ENCODE measurements around the gene BNC2. TPM values are rescaled to one million over a fixed set of nuclear protein-coding genes. Genes with fewer than 3 reads are reported as not detected.

The BNC2 gene
- total RNA-seq, 4 donors from 2014 or later = 19.0 to 53.6 (median 25.3) TPM

GRCh38 chr9:16593746-16594145 is 276.7 kb downstream of the BNC2 start:
- no peak for DNase-seq (ENCODE audit: low spot score)
- TF ChIP-seq CTCF (IDR thresholded peaks at IDR 0.05) = no peak
- ATAC-seq (ENCODE audit: low FRiP score) = no peak

GRCh38 chr9:16591092-16591491 is 279.4 kb downstream of the BNC2 start:
- no peak for TF ChIP-seq CTCF (IDR thresholded peaks at IDR 0.05)
- DNase-seq (ENCODE audit: low spot score) = no peak
- ATAC-seq (ENCODE audit: low FRiP score) = peak; percentile 57

- TF ChIP-seq CTCF (IDR thresholded peaks at IDR 0.05) = no peak
- DNase-seq (ENCODE audit: low spot score) = no peak
- ATAC-seq (ENCODE audit: low FRiP score) = no peak
These were observed 284.9 kb downstream of the BNC2 start for GRCh38 chr9:16585591-16585990.

- DNase-seq (ENCODE audit: low spot score) (no peak), ATAC-seq (ENCODE audit: low FRiP score) (no peak)
- TF ChIP-seq CTCF (IDR thresholded peaks at IDR 0.05) = no peak
These were observed 290.5 kb downstream of the BNC2 start for GRCh38 chr9:16579872-16580432.

GRCh38 chr9:16575986-16576245 is 294.6 kb downstream of the BNC2 start:
- DNase-seq (ENCODE audit: low spot score) (no peak), ATAC-seq (ENCODE audit: low FRiP score) (no peak)
- TF ChIP-seq CTCF (IDR thresholded peaks at IDR 0.05) = no peak

- TF ChIP-seq CTCF (IDR thresholded peaks at IDR 0.05) = no peak
- ATAC-seq (ENCODE audit: low FRiP score) (no peak), DNase-seq (ENCODE audit: low spot score) (no peak)
These were observed 295.1 kb downstream of the BNC2 start for GRCh38 chr9:16575142-16575985.
